K562 (cell line): ENCODE measurements around the gene TOR1B. TPM values are rescaled to one million over a fixed set of nuclear protein-coding genes. Genes with fewer than 3 reads are reported as not detected.
A peak's percentile ranks its signal among the peaks of the same experiment; 100 is the strongest.

Experiments
- ARNT ChIP-seq, 2 experiments: fragments of 450-650 bp; IDR thresholded peaks; 2 replicates each; pipeline ENCODE4 v1.6.1; 2016; ENCODE audit warnings: mild to moderate bottlenecking in 1 of 2
- BACH1 ChIP-seq: fragments of 200-800 bp; sonication (Bioruptor generic); IDR thresholded peaks from 2 replicates; pipeline ENCODE4 v1.6.1; 2016; ENCODE audit warnings: missing genetic modification characterization, missing compliant biosample characterization
- BCOR ChIP-seq: fragments of 450-650 bp; IDR thresholded peaks from 2 replicates; pipeline ENCODE4 v1.6.1; 2016
- E2F3 ChIP-seq: fragments of 250-450 bp; sonication (Bioruptor Pico); IDR thresholded peaks from 2 replicates; pipeline ENCODE4 v1.4.0; 2020; ENCODE audit warnings: mild to moderate bottlenecking
- GABPA ChIP-seq: fragments of 200-800 bp; sonication (Bioruptor generic); conservative IDR thresholded peaks from 2 replicates; pipeline ENCODE4 v1.6.1; 2016; ENCODE audit warnings: low read depth, missing genetic modification characterization, missing compliant biosample characterization
- POLR2B ChIP-seq: fragments of 450-650 bp; IDR thresholded peaks from 2 replicates; pipeline ENCODE4 v1.6.1; 2018; ENCODE audit warnings: low read depth; ENCODE audit not compliant: partially characterized antibody
- RBFOX2 ChIP-seq: fragments of 200-400 bp; formaldehyde crosslinking; IDR thresholded peaks from 2 replicates; pipeline ENCODE4 v1.6.1; 2017; ENCODE audit warnings: low read depth, mild to moderate bottlenecking, low read length, moderate library complexity
- RBM15 ChIP-seq: fragments of 200-400 bp; formaldehyde crosslinking; IDR thresholded peaks from 2 replicates; pipeline ENCODE4 v1.6.1; 2018; ENCODE audit warnings: mild to moderate bottlenecking, low read length, moderate library complexity; ENCODE audit not compliant: insufficient read depth
- RBM22 ChIP-seq: fragments of 200-400 bp; formaldehyde crosslinking; IDR thresholded peaks from 2 replicates; pipeline ENCODE4 v1.6.1; 2018; ENCODE audit warnings: low read length, low read depth; ENCODE audit not compliant: poor library complexity, severe bottlenecking
- SNRNP70 ChIP-seq: fragments of 200-400 bp; formaldehyde crosslinking; optimal IDR thresholded peaks from 2 replicates; pipeline ENCODE3; 2017; ENCODE audit warnings: low read depth, low read length
- SRSF3 ChIP-seq: fragments of 200-400 bp; formaldehyde crosslinking; IDR thresholded peaks from 2 replicates; pipeline ENCODE4 v1.6.1; 2016; ENCODE audit warnings: mild to moderate bottlenecking, low read length, moderate library complexity; ENCODE audit not compliant: insufficient read depth
- U2AF2 ChIP-seq: fragments of 200-400 bp; formaldehyde crosslinking; optimal IDR thresholded peaks from 2 replicates; pipeline ENCODE3; 2017; ENCODE audit warnings: low read depth, mild to moderate bottlenecking, low read length
- ZNF778 ChIP-seq: fragments of 450-650 bp; formaldehyde crosslinking; IDR thresholded peaks from 2 replicates; pipeline ENCODE4 v1.4.0; 2020; ENCODE audit warnings: mild to moderate bottlenecking, moderate library complexity
- polyA plus RNA-seq, 8 experiments: library from polyadenylated mRNA; depleted of rRNA in 4 of 8; stranded (reverse) in 5 of 8; unstranded in 3 of 8; fragments of >200 nt; fragmentation: Nextera tagmentation in 2 of 8; fragmentation: Illumina TruSeq in 1 of 8; extraction: Ambion mirVana in 2 of 8; extraction: Trizol in 1 of 8; gene quantifications; 2 replicates each; pipeline versions ENCODE4 v1.2.1 to v1.2.3, GENCODE V29; 2011 to 2014; ENCODE audit warnings: inconsistent platforms in 1 of 8, missing spikeins in 1 of 8
- total RNA-seq, 7 experiments: library from RNA; depleted of rRNA in 6 of 7; stranded (reverse); fragments of >200 nt in 6 of 7; fragmentation: Illumina TruSeq in 2 of 7; extraction: Trizol in 2 of 7; gene quantifications; 2 replicates each; pipeline versions ENCODE4 v1.2.1 to v1.2.3, GENCODE V29; 2011 to 2021; ENCODE audit warnings: low replicate concordance in 1 of 7
- TF ChIP-seq, protein P1 (sequence below): sonication (generic); formaldehyde crosslinking; IDR thresholded peaks from 2 replicates; pipeline ENCODE4 v1.8.1; 2023; ENCODE audit warnings: mild to moderate bottlenecking, missing genetic modification reagents
- TF ChIP-seq, protein P2 (sequence below), 2 experiments: IDR thresholded peaks; 2 replicates each; pipeline ENCODE4 v1.6.1; 2011; ENCODE audit warnings: borderline replicate concordance in 1 of 2, control low read depth in 1 of 2, low read depth in 1 of 2, low read length in 1 of 2, mild to moderate bottlenecking in 1 of 2, mixed read lengths in 1 of 2, moderate library complexity in 1 of 2; ENCODE audit not compliant: insufficient read depth in 1 of 2, insufficient read length in 1 of 2, poor library complexity in 1 of 2, severe bottlenecking in 1 of 2; ENCODE audit errors: extremely low read depth in 1 of 2
- TF ChIP-seq, protein P3 (sequence below): fragments of 250-450 bp; sonication (Bioruptor Pico); IDR thresholded peaks from 2 replicates; pipeline ENCODE4 v1.5.0; 2020; ENCODE audit warnings: mild to moderate bottlenecking
- TF ChIP-seq, protein P4 (sequence below): fragments of 450-650 bp; IDR thresholded peaks from 2 replicates; pipeline ENCODE4 v1.7.0; 2016; ENCODE audit warnings: borderline replicate concordance

The TOR1B gene
- total and polyA plus RNA-seq, 9 of the 15 experiments (the other 6 are each of a cell fraction or from before 2014, with no cell fraction given), result 4.2 to 36.5 (median 24.6) TPM

DNA sequence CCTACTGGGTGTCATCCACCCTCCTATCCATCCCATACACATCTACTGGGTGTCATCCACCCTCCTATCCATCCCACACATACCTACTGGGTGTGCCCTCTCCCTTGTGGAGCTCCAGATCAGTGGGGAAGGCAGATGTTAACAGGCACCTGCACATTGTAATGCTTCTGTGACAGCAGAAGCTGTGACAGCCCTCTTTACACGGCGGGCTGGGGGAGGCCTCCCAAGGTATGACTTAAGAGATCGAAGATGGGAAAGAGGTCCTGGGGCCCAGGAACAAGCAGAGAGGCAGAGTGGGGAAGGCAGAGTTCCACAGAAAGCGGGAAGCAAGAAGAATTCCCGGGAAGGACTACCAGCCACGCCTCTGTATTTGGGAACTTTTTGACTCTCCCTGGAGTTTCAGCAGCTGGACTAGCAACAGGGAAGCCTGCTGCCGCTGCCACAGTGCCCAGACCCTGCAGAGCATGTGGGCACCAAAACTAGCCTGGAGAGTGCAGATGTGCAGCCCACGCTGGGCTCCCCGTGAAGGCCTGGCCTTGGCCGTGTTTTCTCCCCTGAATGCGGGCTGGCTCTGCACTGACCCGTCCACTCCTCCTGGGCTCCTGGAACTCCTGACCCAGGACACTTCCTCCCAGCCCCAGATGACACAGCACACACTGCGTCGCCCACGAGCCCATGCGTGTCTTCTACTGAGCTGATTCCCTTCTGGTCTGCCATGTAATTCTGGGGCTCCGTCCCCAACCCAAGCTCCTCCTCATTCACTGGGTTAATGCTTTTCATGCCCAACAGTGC, 11.6 kb downstream of the TOR1B start (continued):
- TF ChIP-seq, protein P1, sequence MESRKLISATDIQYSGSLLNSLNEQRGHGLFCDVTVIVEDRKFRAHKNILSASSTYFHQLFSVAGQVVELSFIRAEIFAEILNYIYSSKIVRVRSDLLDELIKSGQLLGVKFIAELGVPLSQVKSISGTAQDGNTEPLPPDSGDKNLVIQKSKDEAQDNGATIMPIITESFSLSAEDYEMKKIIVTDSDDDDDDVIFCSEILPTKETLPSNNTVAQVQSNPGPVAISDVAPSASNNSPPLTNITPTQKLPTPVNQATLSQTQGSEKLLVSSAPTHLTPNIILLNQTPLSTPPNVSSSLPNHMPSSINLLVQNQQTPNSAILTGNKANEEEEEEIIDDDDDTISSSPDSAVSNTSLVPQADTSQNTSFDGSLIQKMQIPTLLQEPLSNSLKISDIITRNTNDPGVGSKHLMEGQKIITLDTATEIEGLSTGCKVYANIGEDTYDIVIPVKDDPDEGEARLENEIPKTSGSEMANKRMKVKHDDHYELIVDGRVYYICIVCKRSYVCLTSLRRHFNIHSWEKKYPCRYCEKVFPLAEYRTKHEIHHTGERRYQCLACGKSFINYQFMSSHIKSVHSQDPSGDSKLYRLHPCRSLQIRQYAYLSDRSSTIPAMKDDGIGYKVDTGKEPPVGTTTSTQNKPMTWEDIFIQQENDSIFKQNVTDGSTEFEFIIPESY (CRISPR knock-in tag), result no peak
- TF ChIP-seq RBFOX2 (peak; percentile 41; the same call in 1 of the 2 replicates), U2AF2 (no peak), GABPA (no peak), POLR2B (no peak), BCOR (no peak), SNRNP70 (no peak), RBM15 (no peak), SRSF3 (no peak), RBM22 (no peak), BACH1 (tag) (no peak), E2F3 (no peak), ZNF778 (CRISPR knock-in tag) (no peak), ARNT (IDR thresholded peaks at IDR 0.05) (no peak)
- TF ChIP-seq, protein P2, sequence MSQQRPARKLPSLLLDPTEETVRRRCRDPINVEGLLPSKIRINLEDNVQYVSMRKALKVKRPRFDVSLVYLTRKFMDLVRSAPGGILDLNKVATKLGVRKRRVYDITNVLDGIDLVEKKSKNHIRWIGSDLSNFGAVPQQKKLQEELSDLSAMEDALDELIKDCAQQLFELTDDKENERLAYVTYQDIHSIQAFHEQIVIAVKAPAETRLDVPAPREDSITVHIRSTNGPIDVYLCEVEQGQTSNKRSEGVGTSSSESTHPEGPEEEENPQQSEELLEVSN (IDR thresholded peaks at IDR 0.05; ENCODE audit: borderline replicate concordance in 1 of 2, extremely low read depth in 1 of 2, insufficient read depth in 1 of 2, insufficient read length in 1 of 2, low read depth in 1 of 2, low read length in 1 of 2, poor library complexity in 1 of 2, severe bottlenecking in 1 of 2), result no peak
- TF ChIP-seq, protein P3, sequence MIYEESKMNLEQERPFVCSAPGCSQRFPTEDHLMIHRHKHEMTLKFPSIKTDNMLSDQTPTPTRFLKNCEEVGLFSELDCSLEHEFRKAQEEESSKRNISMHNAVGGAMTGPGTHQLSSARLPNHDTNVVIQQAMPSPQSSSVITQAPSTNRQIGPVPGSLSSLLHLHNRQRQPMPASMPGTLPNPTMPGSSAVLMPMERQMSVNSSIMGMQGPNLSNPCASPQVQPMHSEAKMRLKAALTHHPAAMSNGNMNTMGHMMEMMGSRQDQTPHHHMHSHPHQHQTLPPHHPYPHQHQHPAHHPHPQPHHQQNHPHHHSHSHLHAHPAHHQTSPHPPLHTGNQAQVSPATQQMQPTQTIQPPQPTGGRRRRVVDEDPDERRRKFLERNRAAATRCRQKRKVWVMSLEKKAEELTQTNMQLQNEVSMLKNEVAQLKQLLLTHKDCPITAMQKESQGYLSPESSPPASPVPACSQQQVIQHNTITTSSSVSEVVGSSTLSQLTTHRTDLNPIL, result no peak
- TF ChIP-seq, protein P4, sequence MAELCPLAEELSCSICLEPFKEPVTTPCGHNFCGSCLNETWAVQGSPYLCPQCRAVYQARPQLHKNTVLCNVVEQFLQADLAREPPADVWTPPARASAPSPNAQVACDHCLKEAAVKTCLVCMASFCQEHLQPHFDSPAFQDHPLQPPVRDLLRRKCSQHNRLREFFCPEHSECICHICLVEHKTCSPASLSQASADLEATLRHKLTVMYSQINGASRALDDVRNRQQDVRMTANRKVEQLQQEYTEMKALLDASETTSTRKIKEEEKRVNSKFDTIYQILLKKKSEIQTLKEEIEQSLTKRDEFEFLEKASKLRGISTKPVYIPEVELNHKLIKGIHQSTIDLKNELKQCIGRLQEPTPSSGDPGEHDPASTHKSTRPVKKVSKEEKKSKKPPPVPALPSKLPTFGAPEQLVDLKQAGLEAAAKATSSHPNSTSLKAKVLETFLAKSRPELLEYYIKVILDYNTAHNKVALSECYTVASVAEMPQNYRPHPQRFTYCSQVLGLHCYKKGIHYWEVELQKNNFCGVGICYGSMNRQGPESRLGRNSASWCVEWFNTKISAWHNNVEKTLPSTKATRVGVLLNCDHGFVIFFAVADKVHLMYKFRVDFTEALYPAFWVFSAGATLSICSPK, result no peak
